ENCODE results near the gene PNMA5. TPM values are rescaled to one million over a fixed set of nuclear protein-coding genes. Genes with fewer than 3 reads are reported as not detected.
A peak's percentile ranks its signal among the peaks of the same experiment; 100 is the strongest.
"Not testable (repeated sequence)": the region's sequence is repeated elsewhere in the genome, so short reads cannot be mapped to it uniquely, and the experiment has no call there.

PNMA5 gene
- total RNA-seq, 2 experiments from 2014 or later: not detected

- H3K4me3 Mint-ChIP-seq: no peak overlapping the region
- no peaks in the 10 kb centered on the region for H3K4me1 Mint-ChIP-seq
- H3K9me3 Mint-ChIP-seq: no peaks in the 10 kb centered on the region
- no peaks in the 10 kb centered on the region for H3K36me3 Mint-ChIP-seq
- no peaks in the 10 kb centered on the region for H3K27me3 Mint-ChIP-seq
- no peak for DNase-seq
- no peak overlapping the region for H3K27ac Mint-ChIP-seq
Measured at GRCh38 chrX:152988536-152989291, 5.2 kb downstream of the PNMA5 start.

- Mint-ChIP-seq H3K27me3 (no peaks in the 10 kb centered on the region), H3K4me3 (no peak overlapping the region), H3K36me3 (no peaks in the 10 kb centered on the region), H3K4me1 (no peaks in the 10 kb centered on the region), H3K27ac (no peak overlapping the region), H3K9me3 (no peaks in the 10 kb centered on the region)
- DNase-seq: no peak
Measured at GRCh38 chrX:152987801-152988200, 6.1 kb downstream of the PNMA5 start.

- H3K9me3 Mint-ChIP-seq, H3K4me1 Mint-ChIP-seq, H3K27ac Mint-ChIP-seq, DNase-seq, H3K4me3 Mint-ChIP-seq, H3K36me3 Mint-ChIP-seq, H3K27me3 Mint-ChIP-seq: not testable (repeated sequence)
Measured at GRCh38 chrX:152987156-152987555, 6.8 kb downstream of the PNMA5 start.

GRCh38 chrX:152985383-152985782 is 8.5 kb downstream of the PNMA5 start:
- H3K4me1 Mint-ChIP-seq, H3K27me3 Mint-ChIP-seq, DNase-seq, H3K9me3 Mint-ChIP-seq, H3K36me3 Mint-ChIP-seq, H3K27ac Mint-ChIP-seq, H3K4me3 Mint-ChIP-seq: not testable (repeated sequence)

GRCh38 chrX:152968193-152968592 is 25.7 kb downstream of the PNMA5 start:
- H3K27ac Mint-ChIP-seq: no peak overlapping the region
- H3K36me3 Mint-ChIP-seq: no peaks in the 10 kb centered on the region
- H3K9me3 Mint-ChIP-seq: no peaks in the 10 kb centered on the region
- no peak for DNase-seq
- no peaks in the 10 kb centered on the region for H3K4me1 Mint-ChIP-seq
- H3K4me3 Mint-ChIP-seq: no peak overlapping the region
- no peaks in the 10 kb centered on the region for H3K27me3 Mint-ChIP-seq

- H3K9me3 Mint-ChIP-seq: no peaks in the 10 kb centered on the region
- DNase-seq: no peak
- peaks cover 4% of the 10 kb centered on the region for H3K4me1 Mint-ChIP-seq
- H3K4me3 Mint-ChIP-seq: no peak overlapping the region
- no peaks in the 10 kb centered on the region for H3K27me3 Mint-ChIP-seq
- no peaks in the 10 kb centered on the region for H3K36me3 Mint-ChIP-seq
- H3K27ac Mint-ChIP-seq: no peak overlapping the region
Measured at GRCh38 chrX:152960115-152960514, 33.8 kb downstream of the PNMA5 start.

GRCh38 chrX:152959626-152960025 is 34.3 kb downstream of the PNMA5 start:
- no peaks in the 10 kb centered on the region for H3K9me3 Mint-ChIP-seq
- no peak overlapping the region for H3K27ac Mint-ChIP-seq
- no peaks in the 10 kb centered on the region for H3K27me3 Mint-ChIP-seq
- H3K36me3 Mint-ChIP-seq: no peaks in the 10 kb centered on the region
- DNase-seq: no peak
- peaks cover 4% of the 10 kb centered on the region for H3K4me1 Mint-ChIP-seq
- H3K4me3 Mint-ChIP-seq: no peak overlapping the region

- Mint-ChIP-seq H3K27me3 (no peaks in the 10 kb centered on the region), H3K4me3 (peak overlapping the region; percentile 63), H3K27ac (peak overlapping the region; percentile 92), H3K9me3 (no peaks in the 10 kb centered on the region), H3K36me3 (no peaks in the 10 kb centered on the region), H3K4me1 (peaks cover 4% of the 10 kb centered on the region)
- peak; percentile 86 for DNase-seq
Measured at GRCh38 chrX:152958524-152959465, 35.1 kb downstream of the PNMA5 start.

GRCh38 chrX:152958047-152958446 is 35.9 kb downstream of the PNMA5 start:
- Mint-ChIP-seq H3K36me3 (no peaks in the 10 kb centered on the region), H3K4me1 (peaks cover 4% of the 10 kb centered on the region), H3K27ac (peak overlapping the region; percentile 92), H3K9me3 (no peaks in the 10 kb centered on the region), H3K27me3 (no peaks in the 10 kb centered on the region), H3K4me3 (peak overlapping the region; percentile 63)
- DNase-seq: no peak

GRCh38 chrX:152950786-152951185 is 43.1 kb downstream of the PNMA5 start:
- Mint-ChIP-seq H3K4me1 (no peaks in the 10 kb centered on the region), H3K4me3 (no peak overlapping the region), H3K27me3 (no peaks in the 10 kb centered on the region), H3K9me3 (no peaks in the 10 kb centered on the region), H3K36me3 (no peaks in the 10 kb centered on the region), H3K27ac (no peak overlapping the region)
- no peak for DNase-seq

- Mint-ChIP-seq H3K4me1 (no peaks in the 10 kb centered on the region), H3K27ac (no peak overlapping the region), H3K36me3 (no peaks in the 10 kb centered on the region), H3K9me3 (no peaks in the 10 kb centered on the region), H3K27me3 (no peaks in the 10 kb centered on the region), H3K4me3 (no peak overlapping the region)
- DNase-seq: no peak
Measured at GRCh38 chrX:152949114-152949513, 44.8 kb downstream of the PNMA5 start.

- Mint-ChIP-seq H3K27ac (no peak overlapping the region), H3K9me3 (no peaks in the 10 kb centered on the region), H3K27me3 (no peaks in the 10 kb centered on the region), H3K4me3 (no peak overlapping the region), H3K4me1 (peaks cover 3% of the 10 kb centered on the region), H3K36me3 (no peaks in the 10 kb centered on the region)
- DNase-seq: no peak
Measured at GRCh38 chrX:152946681-152947080, 47.2 kb downstream of the PNMA5 start.

GRCh38 chrX:152945021-152945979 is 48.6 kb downstream of the PNMA5 start:
- no peaks in the 10 kb centered on the region for H3K36me3 Mint-ChIP-seq
- no peaks in the 10 kb centered on the region for H3K27me3 Mint-ChIP-seq
- DNase-seq: no peak
- H3K27ac Mint-ChIP-seq: no peak overlapping the region
- no peaks in the 10 kb centered on the region for H3K9me3 Mint-ChIP-seq
- peaks cover 3% of the 10 kb centered on the region for H3K4me1 Mint-ChIP-seq
- no peak overlapping the region for H3K4me3 Mint-ChIP-seq

- Mint-ChIP-seq H3K27ac (no peak overlapping the region), H3K36me3 (no peaks in the 10 kb centered on the region), H3K27me3 (no peaks in the 10 kb centered on the region), H3K4me1 (peaks cover 3% of the 10 kb centered on the region), H3K9me3 (no peaks in the 10 kb centered on the region), H3K4me3 (no peak overlapping the region)
- DNase-seq: no peak
Measured at GRCh38 chrX:152943826-152944225, 50.1 kb downstream of the PNMA5 start.

- no peak for DNase-seq
- Mint-ChIP-seq H3K4me3 (peak overlapping the region; percentile 86), H3K9me3 (no peaks in the 10 kb centered on the region), H3K36me3 (no peaks in the 10 kb centered on the region), H3K27me3 (no peaks in the 10 kb centered on the region), H3K27ac (peak overlapping the region; percentile 67), H3K4me1 (peaks cover 3% of the 10 kb centered on the region)
Measured at GRCh38 chrX:152942077-152942442, 51.9 kb downstream of the PNMA5 start.

Data from activated naive CD8-positive, alpha-beta T cell treated with anti-CD3 and anti-CD28 coated beads for 36 hours (primary cell).